GM18505 (cell line): ENCODE measurements around the gene PLIN3.
"Not testable (repeated sequence)": the region's sequence is repeated elsewhere in the genome, so short reads cannot be mapped to it uniquely, and the experiment has no call there.

Experiments used
- ATAC-seq: cut with Tn5 transposase; IDR thresholded peaks from one replicate; pipeline ENCODE4 v1.9.1; 2021; ENCODE audit not compliant: unreplicated experiment
- POLR2A ChIP-seq: IDR thresholded peaks from 4 replicates; pipeline ENCODE4 v1.6.1; 2011; ENCODE audit warnings: borderline replicate concordance; ENCODE audit not compliant: insufficient read depth, insufficient read length; ENCODE audit errors: extremely low read depth

PLIN3 gene

GRCh38 chr19:4795400-4795799 is 72.1 kb downstream of the PLIN3 start:
- no peak for TF ChIP-seq POLR2A
- no peak for ATAC-seq

GRCh38 chr19:4794971-4795370 is 72.5 kb downstream of the PLIN3 start:
- TF ChIP-seq POLR2A: no peak
- no peak for ATAC-seq

GRCh38 chr19:4793278-4793677 is 74.2 kb downstream of the PLIN3 start:
- ATAC-seq: not testable (repeated sequence)

DNA sequence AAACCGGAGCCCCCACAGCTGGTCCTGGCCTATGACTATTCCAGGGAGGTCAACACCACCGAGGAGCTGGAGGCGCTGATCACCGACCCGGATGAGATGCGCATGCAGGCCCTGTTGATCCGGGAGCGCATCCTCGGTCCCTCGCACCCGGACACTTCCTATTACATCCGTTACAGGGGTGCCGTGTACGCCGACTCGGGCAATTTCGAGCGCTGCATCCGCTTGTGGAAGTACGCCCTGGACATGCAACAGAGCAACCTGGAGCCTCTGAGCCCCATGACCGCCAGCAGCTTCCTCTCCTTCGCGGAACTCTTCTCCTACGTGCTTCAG is 74.6 kb downstream of the PLIN3 start:
- ATAC-seq: not testable (repeated sequence)

- peak; percentile 10 for ATAC-seq
Measured at GRCh38 chr19:4792019-4792865, 75.2 kb downstream of the PLIN3 start.

GRCh38 chr19:4791183-4792018 is 76.1 kb downstream of the PLIN3 start, which contains the start of gene FEM1A:
Gene FEM1A, plus strand, starts transcription at chr19:4791734. Its CDS starts 121 bp downstream, at chr19:4791855.
- ATAC-seq: peak; percentile 88
- TF ChIP-seq POLR2A: peak; percentile 82
